GM12801 (cell line): ENCODE measurements around the gene GRM2.

Experiments used
- TF ChIP-seq, protein P1 (sequence below): IDR thresholded peaks from one replicate; pipeline ENCODE4 v1.5.1; 2011; ENCODE audit warnings: control low read depth; ENCODE audit not compliant: insufficient read length; ENCODE audit errors: extremely low read depth

The GRM2 gene

DNA sequence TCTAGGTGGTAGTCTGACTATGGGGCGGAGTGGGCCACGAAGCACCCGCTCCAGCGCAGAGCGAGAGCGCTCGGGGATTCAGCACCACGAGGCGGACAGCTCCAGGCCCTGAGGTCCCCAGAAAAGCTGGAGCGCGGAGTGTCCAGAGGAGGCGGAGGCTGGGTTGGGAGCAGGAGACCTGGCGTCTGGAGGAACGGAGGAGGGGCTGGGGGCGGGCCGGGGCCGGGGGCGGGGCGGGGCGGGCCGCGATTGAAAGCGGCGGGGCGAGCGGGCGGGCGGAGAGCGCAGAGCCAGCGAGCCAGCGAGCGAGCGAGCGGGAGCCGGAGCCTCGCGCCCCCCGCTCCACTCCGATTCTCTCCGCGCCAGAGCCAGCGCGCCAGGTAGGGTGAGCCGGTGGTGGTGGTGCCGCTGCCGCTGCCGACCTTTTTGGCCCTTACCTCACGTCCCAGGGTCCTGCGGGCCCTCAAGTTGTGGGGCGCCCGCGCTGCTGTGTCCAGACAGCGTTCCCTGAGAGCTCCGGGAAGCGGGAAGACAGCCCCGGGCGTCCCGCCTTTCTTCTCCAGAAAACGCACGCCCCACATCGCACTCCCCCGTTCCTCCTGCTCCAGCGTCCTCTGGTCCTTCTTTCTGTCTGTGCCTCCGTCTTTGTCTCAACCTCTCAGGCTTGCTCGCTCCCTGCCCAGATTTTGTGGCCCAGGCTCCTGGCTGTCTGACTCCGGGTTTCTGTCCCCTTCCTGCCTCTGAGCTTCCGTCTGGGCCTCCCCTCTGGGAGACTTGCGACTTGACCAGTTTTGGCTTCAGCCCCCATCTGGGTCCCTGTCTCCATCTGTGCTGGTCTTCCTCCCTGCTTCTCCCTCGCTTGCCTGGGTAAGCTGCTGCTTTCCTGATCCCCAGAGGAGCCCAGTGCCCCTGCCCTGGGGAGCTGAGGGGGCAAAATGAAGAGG lies at the start of gene GRM2:
TSS of gene GRM2 (plus strand) at position 281 of the 944 bp plus-strand sequence. CDS start 1,916 bp downstream, outside the sequence.
- TF ChIP-seq, protein P1, sequence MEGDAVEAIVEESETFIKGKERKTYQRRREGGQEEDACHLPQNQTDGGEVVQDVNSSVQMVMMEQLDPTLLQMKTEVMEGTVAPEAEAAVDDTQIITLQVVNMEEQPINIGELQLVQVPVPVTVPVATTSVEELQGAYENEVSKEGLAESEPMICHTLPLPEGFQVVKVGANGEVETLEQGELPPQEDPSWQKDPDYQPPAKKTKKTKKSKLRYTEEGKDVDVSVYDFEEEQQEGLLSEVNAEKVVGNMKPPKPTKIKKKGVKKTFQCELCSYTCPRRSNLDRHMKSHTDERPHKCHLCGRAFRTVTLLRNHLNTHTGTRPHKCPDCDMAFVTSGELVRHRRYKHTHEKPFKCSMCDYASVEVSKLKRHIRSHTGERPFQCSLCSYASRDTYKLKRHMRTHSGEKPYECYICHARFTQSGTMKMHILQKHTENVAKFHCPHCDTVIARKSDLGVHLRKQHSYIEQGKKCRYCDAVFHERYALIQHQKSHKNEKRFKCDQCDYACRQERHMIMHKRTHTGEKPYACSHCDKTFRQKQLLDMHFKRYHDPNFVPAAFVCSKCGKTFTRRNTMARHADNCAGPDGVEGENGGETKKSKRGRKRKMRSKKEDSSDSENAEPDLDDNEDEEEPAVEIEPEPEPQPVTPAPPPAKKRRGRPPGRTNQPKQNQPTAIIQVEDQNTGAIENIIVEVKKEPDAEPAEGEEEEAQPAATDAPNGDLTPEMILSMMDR = no peak

DNA sequence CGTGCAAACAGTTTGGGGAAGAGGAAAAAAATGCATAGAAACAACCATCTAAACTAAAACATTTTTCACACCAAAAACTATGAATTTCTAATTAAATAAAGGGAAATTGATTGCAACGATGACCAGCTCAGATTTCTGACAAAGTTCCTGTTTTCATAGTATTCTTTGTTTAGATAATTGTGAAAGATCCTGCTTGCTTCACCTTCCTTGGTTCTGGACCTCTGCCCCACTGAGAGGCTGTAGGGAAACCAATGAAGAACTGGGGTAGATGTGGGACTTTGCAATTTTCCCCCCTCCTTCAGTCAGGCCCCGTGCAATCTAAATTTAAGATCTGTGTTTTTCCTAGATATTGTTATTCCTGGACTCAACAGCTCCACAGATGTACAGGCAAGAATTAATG lies 49.6 kb upstream of the GRM2 start:
- TF ChIP-seq, protein P1 = no peak

DNA sequence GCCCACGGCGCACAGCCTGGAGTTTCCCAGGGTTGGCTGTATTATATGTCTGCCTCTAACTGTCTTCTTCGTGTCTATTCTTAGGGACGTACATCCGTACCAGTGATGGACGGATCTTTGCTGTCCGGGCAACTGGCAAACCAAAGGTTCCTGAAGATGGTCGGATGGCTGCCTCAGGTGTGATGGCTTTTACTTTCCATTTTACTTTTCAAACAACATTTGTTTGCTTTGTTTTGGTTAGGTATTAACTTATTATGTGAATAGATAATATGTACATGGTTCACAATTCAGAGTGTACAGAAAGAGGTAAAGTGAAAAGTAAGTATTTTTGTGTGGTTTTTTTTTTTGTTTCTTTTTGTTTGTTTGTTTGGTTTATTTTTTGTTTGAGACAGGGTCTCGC lies 46.9 kb upstream of the GRM2 start:
- TF ChIP-seq, protein P1 = no peak

DNA sequence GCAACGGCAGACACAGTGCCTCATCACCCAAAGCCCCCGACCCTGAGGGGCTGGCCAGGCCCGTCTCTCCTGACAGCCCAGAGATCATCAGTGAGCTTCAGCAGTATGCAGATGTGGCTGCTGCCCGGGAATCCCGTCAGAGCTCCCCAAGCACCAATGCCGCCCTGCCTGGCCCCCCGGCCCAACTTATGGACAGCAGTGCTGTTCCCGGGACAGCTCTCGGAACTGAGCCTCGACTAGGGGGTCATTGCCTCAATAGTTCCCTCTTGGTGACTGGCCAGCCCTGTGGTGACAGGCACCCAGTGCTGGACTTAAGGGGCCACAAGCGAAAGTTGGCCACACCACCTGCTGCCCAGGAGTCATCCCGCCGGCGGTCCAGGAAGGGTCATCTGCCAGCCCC lies 44.4 kb upstream of the GRM2 start:
- TF ChIP-seq, protein P1 = no peak

DNA sequence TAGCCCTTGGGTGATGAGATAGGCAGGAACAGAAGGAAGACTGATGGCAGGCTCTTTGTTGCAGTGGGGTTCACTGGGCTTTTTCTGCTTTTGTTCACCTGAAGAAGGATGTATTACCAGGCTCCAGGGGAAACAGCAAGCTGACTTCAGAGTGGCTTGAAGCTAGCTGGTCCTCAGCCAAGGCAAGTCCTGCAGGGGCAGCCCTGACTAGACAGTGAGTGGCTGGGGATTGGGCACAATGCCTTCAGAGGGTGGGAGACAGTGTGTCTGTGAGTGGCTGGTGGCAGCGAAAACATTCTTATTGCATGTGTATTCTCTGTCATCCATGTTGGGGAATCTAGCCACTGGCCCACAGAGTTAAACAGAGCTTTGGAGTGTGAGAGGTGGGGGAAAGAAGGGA lies 38.1 kb upstream of the GRM2 start:
- TF ChIP-seq, protein P1 = no peak

DNA sequence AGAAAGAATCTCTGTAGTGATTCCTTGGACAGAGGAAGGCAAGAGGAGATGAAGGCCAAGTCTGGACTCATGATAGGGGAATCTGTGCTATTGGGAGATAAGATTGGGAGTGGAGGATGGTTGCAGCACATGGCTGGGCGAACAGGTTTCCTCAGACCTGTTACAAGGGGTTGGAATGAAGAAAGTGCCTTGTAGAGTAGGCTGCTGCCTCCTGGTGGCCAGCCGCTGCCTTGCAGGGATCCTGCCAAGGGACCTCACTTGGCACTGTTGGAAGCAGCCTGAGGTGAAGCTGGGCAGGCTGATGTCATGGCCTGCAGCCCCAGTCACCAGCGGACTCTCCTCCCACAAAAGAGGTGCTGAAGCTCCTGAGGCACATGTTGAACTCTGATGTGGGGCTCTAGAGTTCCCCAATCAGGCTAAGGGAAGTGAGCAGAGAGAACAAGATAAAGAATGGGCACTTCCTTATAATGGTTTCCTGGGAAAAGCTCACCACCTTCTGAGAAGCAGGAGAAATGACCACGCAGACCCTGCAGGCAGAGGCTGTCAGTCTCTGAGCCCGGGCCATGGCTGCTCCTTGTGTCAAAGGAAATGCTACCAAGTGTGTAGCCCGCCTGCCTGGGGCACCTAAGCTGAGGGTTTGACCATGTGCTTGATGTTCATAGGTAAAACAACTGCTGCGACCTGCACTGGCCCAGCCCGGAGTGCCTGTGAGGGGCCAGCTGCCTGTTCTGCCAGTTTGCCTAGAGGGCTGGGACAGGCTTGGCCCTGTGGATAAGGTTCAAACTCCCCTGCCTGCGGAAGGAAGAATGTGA lies 37.4 kb upstream of the GRM2 start:
- TF ChIP-seq, protein P1 = peak; percentile 72

DNA sequence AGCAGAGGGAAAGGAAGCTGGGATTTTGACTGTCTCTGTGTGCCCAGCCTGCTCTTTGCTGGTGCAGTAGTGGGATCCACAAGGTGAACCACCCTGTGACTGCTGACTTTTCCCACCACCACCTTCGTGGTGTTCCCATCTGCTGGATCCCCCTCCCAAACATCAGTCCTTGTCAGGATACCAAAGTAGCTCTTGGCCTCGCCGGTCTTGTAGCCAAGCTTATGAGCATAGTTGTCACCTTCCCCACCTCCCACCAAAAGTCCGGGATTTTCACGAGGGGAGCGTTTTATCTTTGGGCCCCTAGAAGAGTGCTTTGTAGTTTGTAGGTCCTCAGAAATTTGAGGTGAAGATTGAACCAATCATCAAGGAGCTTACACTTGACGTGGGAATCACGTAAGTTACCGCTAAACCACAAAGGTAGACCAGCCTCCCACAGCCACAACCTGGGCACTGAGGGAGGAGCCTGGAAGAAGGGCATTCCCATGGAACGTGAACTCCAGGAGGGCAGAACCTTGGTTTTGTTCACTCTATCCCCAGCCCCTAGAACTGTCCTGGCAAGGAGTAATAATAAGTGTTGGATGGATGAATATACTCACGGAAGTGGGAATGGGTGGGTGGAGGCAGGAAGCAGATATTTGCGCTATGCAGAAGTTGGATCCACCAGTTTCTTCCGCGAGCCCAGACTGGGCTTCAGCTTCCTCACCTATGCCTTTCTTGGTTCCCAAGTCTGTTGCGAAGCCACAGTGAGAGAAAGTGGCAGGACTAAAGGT lies 36.6 kb upstream of the GRM2 start:
- TF ChIP-seq, protein P1 = no peak
